Inflammatory macrophage (primary cell): ENCODE measurements around the gene ZNF215.
A peak's percentile ranks its signal among the peaks of the same experiment; 100 is the strongest.
"Not testable (repeated sequence)": the region's sequence is repeated elsewhere in the genome, so short reads cannot be mapped to it uniquely, and the experiment has no call there.

Source experiments
- DNase-seq, 2 donors: peaks; one replicate each; pipeline ENCODE4 v3.0.0-alpha.2; 2020 to 2022

ZNF215 gene

GRCh38 chr11:6941970-6942369 is 15.7 kb downstream of the ZNF215 start:
- no peak for DNase-seq

- no peak for DNase-seq
Measured at GRCh38 chr11:6943131-6943530, 16.9 kb downstream of the ZNF215 start.

DNA sequence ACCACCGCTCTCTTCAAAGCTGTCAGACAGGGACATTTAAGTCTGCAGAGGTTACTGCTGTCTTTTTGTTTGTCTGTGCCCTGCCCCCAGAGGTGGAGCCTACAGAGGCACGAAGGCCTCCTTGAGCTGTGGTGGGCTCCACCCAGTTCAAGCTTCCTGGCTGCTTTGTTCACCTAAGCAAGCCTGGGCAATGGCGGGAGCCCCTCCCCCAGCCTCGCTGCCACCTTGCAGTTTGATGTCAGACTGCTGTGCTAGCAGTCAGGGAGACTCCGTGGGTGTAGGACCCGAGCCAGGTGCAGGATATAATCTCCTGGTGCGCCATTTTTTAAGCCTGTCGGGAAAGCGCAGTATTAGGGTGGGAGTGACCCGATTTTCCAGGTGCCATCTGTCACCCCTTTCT is 28.0 kb downstream of the ZNF215 start:
- DNase-seq: not testable (repeated sequence)

DNA sequence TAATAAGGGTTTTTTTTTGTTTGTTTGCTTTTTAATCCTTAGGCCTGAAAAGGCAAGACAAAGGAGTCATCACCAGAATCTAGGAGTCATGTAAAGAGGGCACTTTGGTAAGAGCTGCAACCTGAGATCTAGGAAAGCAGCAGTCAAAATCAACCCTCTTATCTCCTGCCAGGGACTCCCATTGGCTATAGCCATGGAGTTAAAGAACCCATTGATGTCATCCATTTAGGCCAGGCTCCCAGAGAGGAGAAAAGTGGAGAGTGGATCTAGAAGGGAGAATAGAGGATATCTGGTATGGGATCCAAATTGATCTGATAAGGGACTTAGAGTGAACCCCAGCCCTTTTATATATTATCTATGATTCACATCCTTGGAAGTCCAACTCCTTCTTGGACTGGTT is 35.9 kb downstream of the ZNF215 start:
- no peak for DNase-seq

DNA sequence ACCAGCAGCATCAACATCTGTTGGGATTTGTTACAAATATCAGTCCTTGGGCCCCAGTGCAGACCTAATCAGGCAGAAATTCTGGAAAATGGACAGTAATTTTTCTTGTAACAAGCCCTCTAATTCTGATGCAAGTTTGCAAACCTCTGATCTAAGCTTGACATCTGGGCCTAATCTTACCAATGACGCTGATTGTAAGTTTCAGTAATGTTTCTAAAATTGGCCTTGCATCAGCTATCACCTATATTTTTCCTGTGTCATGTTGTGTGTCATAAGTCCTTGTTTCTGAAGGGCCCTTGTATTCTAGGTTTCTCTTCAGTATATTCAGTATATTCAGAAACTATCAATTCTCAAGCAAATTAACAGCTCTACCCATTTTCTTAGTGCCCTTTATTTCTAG is 36.4 kb downstream of the ZNF215 start:
- no peak for DNase-seq

- DNase-seq: no peak
Measured at GRCh38 chr11:6968816-6969215, 42.6 kb downstream of the ZNF215 start.

DNA sequence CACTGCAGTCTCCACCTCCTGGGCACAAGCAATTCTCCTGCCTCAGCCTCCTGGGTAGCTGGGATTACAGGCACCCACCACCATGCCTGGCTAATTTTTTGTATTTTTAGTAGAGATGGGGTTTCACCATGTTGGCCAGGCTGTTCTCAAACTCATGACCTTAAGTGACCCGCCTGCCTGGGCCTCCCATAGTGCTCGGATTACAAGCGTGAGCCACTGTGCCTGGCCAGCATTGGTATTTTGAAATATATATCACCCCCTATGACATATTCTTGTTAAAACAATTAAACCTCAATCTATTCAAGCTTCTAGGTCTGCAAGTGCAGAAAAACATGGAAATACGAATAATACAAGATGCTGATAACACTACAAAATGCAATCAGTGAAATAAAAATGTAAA is 43.6 kb downstream of the ZNF215 start:
- DNase-seq: not testable (repeated sequence)

DNA sequence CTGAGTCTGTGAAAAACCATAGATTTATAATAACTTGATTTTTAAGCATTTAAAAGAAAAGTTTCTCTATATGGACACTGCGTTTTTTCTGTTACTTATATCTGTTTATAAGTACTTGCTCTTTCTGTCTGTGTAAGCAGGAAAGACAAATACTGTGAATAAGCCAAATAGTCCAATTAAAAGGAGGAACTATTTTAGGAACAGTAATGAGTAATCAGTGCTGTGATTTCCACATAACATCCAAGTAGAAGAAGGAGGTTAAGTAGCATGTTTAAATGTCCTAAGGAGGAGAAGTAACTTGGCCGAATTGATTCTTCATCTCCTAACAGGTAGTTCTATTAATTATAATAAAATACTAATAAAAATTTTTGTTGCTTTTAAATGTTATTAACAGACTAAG is 53.1 kb downstream of the ZNF215 start:
- peak in 1 of 2 donors; percentile 12 for DNase-seq

- no peak for DNase-seq
Measured at GRCh38 chr11:6986487-6986886, 60.3 kb downstream of the ZNF215 start.

DNA sequence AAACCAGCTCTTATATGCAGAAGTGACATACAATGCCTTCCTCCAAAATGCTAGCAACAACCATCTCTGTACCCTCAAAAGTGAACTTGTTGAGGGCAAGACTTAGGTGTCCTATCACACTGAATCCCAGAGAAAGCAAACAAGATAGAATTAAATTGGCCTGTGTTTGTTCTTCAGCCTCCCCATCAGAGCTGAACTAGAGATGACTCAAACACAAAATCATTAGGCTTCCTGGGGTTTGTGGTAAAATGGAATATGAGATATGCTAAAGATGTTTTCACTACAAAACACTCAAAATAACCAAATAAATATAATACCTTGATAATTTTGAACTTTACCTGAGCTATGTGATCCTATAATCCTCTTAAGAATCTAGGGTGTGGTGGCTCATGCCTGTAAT is 62.3 kb downstream of the ZNF215 start:
- no peak for DNase-seq

GRCh38 chr11:6991227-6991626 is 65.0 kb downstream of the ZNF215 start:
- DNase-seq: no peak

DNA sequence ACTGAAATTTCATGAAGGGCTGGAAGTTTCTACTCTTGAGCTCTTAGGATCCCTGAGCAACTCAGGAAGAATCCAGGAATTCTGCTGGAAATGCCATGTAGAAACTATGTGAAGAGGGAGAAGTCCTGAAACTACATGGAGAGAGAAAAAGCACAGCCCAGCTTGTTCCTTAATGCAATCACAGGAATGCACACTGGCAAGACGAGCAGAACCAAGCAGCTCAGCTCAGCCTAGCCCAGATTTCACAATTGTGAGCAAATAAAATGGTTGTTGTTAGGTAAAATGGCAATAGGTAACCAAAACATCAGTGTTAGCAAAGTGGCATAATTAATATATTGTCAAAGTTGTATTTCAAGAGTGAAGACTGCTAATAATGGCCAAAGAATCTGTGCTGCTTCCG is 65.8 kb downstream of the ZNF215 start:
- DNase-seq: no peak

DNA sequence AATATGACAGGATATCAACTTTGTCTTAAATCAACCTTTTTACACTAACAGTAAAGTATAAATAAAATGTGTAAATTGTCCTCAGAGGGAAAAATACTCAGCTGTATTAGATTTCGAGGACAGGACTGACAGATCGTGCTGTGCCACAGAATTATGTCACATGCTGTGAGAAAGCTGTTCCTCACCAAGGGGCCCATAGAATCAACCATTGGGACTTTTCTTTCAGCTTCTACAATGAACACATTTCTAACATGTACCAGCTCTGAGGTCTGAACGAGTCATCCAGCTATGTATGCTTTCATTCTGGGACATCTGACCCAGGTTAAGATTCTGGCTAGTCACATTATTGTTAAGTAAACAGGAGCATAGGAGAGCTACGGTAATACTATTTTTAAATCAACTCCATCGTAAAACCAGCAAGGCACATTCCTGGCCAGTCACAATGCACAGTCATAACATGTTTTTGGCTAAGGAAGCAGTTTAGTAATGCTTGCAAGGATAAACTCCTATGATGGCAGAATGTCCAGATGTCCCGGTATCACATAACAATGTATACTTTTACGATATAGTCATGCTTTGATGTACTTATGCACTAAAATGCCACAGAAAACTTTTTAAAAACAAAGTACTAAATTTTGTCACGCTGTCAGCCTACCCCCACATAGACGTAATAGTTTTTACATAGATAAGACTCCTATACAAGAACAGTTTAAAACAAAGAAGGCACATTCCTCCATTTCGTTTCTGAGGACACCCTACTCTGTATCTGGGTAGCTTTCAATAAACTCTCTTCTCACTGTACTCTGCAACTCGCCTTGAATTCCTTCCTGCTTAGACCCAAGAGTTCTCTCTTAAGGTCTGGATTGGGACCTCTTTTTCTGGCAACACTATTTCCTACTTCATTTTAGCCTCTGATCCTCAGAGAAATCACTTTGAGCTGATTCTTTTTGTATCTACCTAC is 66.5 kb downstream of the ZNF215 start:
- DNase-seq: no peak

GRCh38 chr11:6995703-6996102 is 69.5 kb downstream of the ZNF215 start:
- no peak for DNase-seq

GRCh38 chr11:7004482-7004881 is 78.3 kb downstream of the ZNF215 start:
- peak; percentile 90 to 91 for DNase-seq
